Stimulated activated naive CD8-positive, alpha-beta T cell treated with anti-CD3 and anti-CD28 coated beads, Interleukin-15, Interleukin-2, amounts not matched to agents 100 ng/mL and 50 ng/mL, for 24 hours (primary cell): Measurements from ENCODE around the gene EIF3CL.
"Not testable (repeated sequence)": the region's sequence is repeated elsewhere in the genome, so short reads cannot be mapped to it uniquely, and the experiment has no call there.

Experiments
- H3K27ac Mint-ChIP-seq: one replicate; pipeline ENCODE4 v1.8.0; 2021; ENCODE audit warnings: mild to moderate bottlenecking, mixed read lengths
- H3K27me3 Mint-ChIP-seq: one replicate; pipeline ENCODE4 v1.8.0; 2021; ENCODE audit warnings: mixed read lengths
- H3K36me3 Mint-ChIP-seq: one replicate; pipeline ENCODE4 v1.8.0; 2021; ENCODE audit warnings: low read depth, mixed read lengths
- H3K4me1 Mint-ChIP-seq: one replicate; pipeline ENCODE4 v1.8.0; 2021; ENCODE audit warnings: low read depth, mixed read lengths
- H3K4me3 Mint-ChIP-seq: one replicate; pipeline ENCODE4 v1.8.0; 2021; ENCODE audit warnings: mild to moderate bottlenecking, mixed read lengths
- H3K9me3 Mint-ChIP-seq: one replicate; pipeline ENCODE4 v1.8.0; 2021; ENCODE audit warnings: mixed read lengths

EIF3CL gene

DNA sequence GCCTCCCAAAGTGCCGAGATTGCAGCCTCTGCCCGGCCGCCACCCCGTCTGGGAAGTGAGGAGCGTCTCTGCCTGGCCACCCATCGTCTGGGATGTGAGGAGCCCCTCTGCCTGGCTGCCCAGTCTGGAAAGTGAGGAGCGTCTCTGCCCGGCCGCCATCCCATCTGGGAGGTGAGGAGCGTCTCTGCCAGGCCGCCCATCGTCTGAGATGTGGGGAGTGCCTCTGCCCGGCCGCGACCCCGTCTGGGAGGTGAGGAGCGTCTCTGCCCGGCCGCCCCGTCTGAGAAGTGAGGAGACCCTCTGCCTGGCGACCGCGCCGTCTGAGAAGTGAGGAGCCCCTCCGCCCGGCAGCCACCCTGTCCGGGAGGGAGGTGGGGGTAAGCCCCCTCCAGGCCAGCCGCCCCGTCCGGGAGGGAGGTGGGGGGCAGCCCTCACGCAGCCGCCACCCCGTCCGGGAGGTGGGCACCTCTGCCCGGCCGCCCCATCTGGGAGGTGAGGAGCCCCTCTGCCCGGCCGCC lies 26.5 kb downstream of the EIF3CL start:
- H3K36me3 Mint-ChIP-seq, H3K27me3 Mint-ChIP-seq, H3K27ac Mint-ChIP-seq, H3K9me3 Mint-ChIP-seq, H3K4me1 Mint-ChIP-seq, H3K4me3 Mint-ChIP-seq: not testable (repeated sequence)

DNA sequence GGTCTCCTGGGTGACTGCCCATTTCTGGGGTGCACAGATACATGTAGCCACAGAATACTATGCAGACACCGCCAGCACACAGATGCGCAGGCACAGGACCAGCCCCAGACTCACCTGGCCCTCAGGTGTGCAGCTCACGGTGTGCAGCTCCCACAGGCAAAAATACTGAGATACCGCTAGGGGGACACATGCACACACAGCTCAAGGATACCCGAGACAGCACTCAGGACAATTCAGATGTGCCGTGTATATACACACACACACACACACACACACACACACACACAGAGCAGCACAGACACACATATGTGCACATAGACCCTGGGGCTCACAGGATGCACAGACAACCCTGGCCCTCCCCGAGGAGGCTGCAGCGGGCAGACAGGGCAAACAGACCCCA lies 28.5 kb downstream of the EIF3CL start:
- not testable (repeated sequence) for H3K4me3 Mint-ChIP-seq, H3K4me1 Mint-ChIP-seq, H3K36me3 Mint-ChIP-seq, H3K9me3 Mint-ChIP-seq, H3K27ac Mint-ChIP-seq, H3K27me3 Mint-ChIP-seq

DNA sequence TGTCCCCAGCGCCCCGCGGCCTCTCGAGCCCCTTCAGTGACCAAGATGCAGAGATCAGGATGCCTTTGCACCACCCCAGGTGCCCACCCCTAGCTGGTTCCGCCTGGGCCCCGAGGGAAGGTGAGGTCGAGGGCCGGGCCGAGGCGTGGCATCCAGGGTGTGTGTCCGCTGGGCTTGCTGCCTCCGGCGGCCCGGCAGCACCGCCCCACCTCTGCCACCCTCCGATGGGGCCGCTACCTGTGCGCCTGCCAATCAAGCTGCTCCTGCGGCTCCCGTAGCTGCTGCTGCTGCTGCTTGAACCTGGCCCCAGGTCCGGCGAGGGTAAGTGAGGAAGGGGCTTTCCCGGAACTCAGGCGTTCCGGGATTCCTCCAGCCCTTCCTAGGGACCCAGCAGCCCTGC lies 29.4 kb downstream of the EIF3CL start:
- not testable (repeated sequence) for H3K36me3 Mint-ChIP-seq, H3K9me3 Mint-ChIP-seq, H3K4me3 Mint-ChIP-seq, H3K4me1 Mint-ChIP-seq, H3K27me3 Mint-ChIP-seq, H3K27ac Mint-ChIP-seq

GRCh38 chr16:28367926-28368325 lies 35.7 kb downstream of the EIF3CL start:
- not testable (repeated sequence) for H3K27me3 Mint-ChIP-seq, H3K4me1 Mint-ChIP-seq, H3K9me3 Mint-ChIP-seq, H3K4me3 Mint-ChIP-seq, H3K36me3 Mint-ChIP-seq, H3K27ac Mint-ChIP-seq

DNA sequence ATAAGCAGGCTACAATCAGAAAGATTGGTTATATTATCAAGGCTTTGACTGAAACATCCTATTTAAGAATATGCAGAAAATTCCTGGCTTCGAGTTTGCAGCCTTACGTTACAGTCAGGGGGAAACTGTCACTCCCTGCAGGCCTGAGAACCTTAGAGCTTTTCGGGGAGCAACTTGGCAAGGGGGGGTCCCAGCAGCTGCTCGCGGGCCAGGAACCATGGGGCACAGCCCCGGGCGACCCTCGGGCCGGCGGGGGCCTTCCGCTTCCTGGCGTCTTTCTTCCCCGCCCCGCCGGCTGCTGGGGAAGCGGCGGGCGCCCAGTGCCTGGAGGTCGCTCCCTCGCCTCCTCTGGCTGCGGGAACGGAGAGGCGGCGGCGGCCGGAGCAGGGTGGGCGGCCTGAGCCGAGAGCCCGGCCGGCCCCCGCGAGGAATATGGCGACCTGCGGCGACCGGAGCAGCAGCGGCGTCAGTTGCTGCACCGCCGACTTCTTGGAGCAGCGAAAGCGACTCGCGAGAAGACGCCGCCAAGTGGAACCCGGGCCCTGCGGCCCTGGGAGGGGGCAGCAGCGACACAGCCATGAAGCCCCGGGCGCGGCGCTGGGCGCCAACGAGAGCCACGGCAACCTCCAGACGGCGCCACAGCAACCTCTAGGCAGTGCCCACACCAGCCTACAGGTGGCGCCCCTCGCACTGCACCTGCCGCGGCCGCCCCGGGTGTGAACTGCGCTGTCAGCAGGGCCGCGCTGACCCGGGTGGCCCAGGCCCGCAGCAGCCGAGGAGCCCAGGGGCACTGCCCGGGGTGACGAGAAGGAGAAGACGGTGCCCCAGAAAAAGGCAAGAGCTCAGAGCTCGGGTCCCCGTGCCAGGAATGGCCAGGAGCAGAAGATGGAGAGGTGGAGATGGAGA lies 39.1 kb downstream of the EIF3CL start:
- H3K27ac Mint-ChIP-seq, H3K4me1 Mint-ChIP-seq, H3K27me3 Mint-ChIP-seq, H3K4me3 Mint-ChIP-seq, H3K36me3 Mint-ChIP-seq, H3K9me3 Mint-ChIP-seq: not testable (repeated sequence)

- H3K4me1 Mint-ChIP-seq, H3K27me3 Mint-ChIP-seq, H3K4me3 Mint-ChIP-seq, H3K36me3 Mint-ChIP-seq, H3K27ac Mint-ChIP-seq, H3K9me3 Mint-ChIP-seq: not testable (repeated sequence)
Measured at GRCh38 chr16:28363408-28363807, 40.2 kb downstream of the EIF3CL start, which contains the start of gene NPIPB6. TSS of gene NPIPB6 (minus strand) at chr16:28363508. CDS start at chr16:28362822, 686 bp downstream.

- H3K27ac Mint-ChIP-seq, H3K36me3 Mint-ChIP-seq, H3K4me3 Mint-ChIP-seq, H3K27me3 Mint-ChIP-seq, H3K4me1 Mint-ChIP-seq, H3K9me3 Mint-ChIP-seq: not testable (repeated sequence)
Measured at GRCh38 chr16:28362600-28362999, 41.0 kb downstream of the EIF3CL start.

DNA sequence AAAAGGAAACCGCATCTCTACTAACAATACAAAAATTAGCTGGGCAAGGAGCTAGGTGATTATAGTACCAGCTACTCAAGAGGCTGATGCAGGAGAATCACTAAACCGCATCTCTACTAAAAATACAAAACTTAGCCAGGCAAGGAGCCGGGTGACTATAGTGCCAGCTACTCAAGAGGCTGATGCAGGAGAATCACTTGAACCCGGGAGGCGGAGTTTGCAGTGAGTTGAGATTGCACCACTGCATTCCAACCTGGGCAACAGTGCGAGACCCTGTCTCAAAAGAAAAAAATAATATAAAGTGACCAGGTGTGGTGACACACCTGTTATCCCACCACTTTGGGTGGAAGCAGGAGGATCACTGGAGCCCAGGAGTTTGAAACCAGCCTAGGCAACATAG lies 65.4 kb downstream of the EIF3CL start:
- H3K9me3 Mint-ChIP-seq, H3K36me3 Mint-ChIP-seq, H3K4me1 Mint-ChIP-seq, H3K27ac Mint-ChIP-seq, H3K27me3 Mint-ChIP-seq, H3K4me3 Mint-ChIP-seq: not testable (repeated sequence)

DNA sequence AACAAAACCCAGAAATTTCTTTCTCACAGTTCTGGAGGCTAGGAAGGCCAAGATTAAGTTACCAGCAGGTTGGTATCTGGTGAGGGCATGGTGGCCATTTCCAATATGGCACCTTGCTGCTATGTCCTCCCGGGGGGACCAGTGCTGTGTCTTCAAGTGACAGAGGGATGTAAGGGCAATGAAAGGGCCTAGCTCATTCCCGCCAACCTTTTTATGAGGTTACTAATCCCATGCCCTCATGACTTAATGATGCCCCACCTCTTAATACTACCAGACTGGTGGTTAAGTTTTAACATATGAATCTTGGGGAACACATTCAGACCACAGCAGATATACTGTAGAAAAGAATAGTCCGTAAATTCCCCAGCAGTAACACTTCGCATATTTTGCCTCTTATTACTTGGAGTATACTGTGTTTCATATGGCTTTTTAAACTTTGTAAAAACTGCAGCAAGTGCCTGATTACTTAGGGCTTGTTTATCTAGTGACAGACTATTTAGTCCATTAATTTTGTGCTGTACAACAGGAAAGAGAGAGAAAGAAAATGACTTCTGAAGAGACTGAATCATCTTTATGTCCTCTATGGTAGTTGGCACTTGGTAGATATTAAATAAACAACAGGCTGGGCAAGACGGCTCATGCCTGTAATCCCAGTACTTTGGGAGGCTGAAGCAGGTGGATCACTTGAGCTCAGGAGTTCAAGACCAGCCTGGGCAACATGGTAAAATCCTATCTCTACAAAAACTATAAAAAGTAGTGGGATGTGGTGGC lies 66.5 kb downstream of the EIF3CL start:
- not testable (repeated sequence) for H3K36me3 Mint-ChIP-seq, H3K27me3 Mint-ChIP-seq, H3K4me3 Mint-ChIP-seq, H3K4me1 Mint-ChIP-seq, H3K27ac Mint-ChIP-seq, H3K9me3 Mint-ChIP-seq

- H3K27ac Mint-ChIP-seq, H3K4me3 Mint-ChIP-seq, H3K27me3 Mint-ChIP-seq, H3K9me3 Mint-ChIP-seq, H3K4me1 Mint-ChIP-seq, H3K36me3 Mint-ChIP-seq: not testable (repeated sequence)
Measured at GRCh38 chr16:28335678-28336077, 68.0 kb downstream of the EIF3CL start.

DNA sequence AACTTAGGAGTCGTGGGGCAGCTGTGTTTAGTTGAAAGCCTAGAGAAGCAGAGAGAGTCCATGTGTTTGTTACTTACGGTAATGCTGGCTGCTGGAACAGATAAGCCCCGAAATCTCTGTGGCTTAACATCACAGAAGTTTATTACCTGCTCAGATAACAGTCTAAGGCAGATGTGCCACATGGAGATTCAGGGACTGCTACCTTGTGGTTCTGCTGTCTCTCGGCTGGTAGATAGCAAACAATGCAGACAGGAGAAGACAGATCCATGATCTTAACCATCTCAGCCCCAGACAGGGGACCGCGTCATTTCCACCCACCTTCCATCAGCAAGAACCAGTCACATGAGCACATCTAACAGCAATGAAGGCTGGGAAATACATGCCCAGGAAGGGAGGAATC lies 71.0 kb downstream of the EIF3CL start:
- not testable (repeated sequence) for H3K4me1 Mint-ChIP-seq, H3K9me3 Mint-ChIP-seq

GRCh38 chr16:28330981-28331380 lies 72.7 kb downstream of the EIF3CL start:
- H3K4me3 Mint-ChIP-seq, H3K27me3 Mint-ChIP-seq, H3K9me3 Mint-ChIP-seq, H3K4me1 Mint-ChIP-seq, H3K27ac Mint-ChIP-seq, H3K36me3 Mint-ChIP-seq: not testable (repeated sequence)

More for the DNA sequence above, 71.0 kb downstream of the EIF3CL start:
- H3K27ac Mint-ChIP-seq, H3K27me3 Mint-ChIP-seq, H3K4me3 Mint-ChIP-seq, H3K36me3 Mint-ChIP-seq: not testable (repeated sequence)

GRCh38 chr16:28330232-28330631 lies 73.4 kb downstream of the EIF3CL start:
- H3K36me3 Mint-ChIP-seq, H3K9me3 Mint-ChIP-seq, H3K27ac Mint-ChIP-seq, H3K4me1 Mint-ChIP-seq, H3K27me3 Mint-ChIP-seq, H3K4me3 Mint-ChIP-seq: not testable (repeated sequence)
